NCI-H1417 (cell line): ENCODE results near the gene SERPINA3.

Experiments used
- DNase-seq, 3 experiments: peaks; one replicate each; lab custom pipeline; 2025; lab: John Stamatoyannopoulos, UW

Gene SERPINA3

GRCh38 chr14:94613720-94614644 is 1.8 kb downstream of the SERPINA3 start:
- DNase-seq, result no peak

GRCh38 chr14:94614802-94615201 is 2.6 kb downstream of the SERPINA3 start:
- no peak for DNase-seq

GRCh38 chr14:94615254-94615653 is 3.1 kb downstream of the SERPINA3 start:
- no peak for DNase-seq

GRCh38 chr14:94615823-94616570 is 3.8 kb downstream of the SERPINA3 start:
- no peak for DNase-seq

GRCh38 chr14:94617366-94617941 is 5.3 kb downstream of the SERPINA3 start:
- no peak for DNase-seq

GRCh38 chr14:94617988-94618822 is 6.0 kb downstream of the SERPINA3 start:
- no peak for DNase-seq

GRCh38 chr14:94619297-94619696 is 7.1 kb downstream of the SERPINA3 start:
- DNase-seq, result no peak

- DNase-seq, result no peak
These were observed 8.4 kb downstream of the SERPINA3 start for GRCh38 chr14:94620597-94620996.

- no peak for DNase-seq
These were observed 9.4 kb downstream of the SERPINA3 start for GRCh38 chr14:94621358-94622134.

- no peak for DNase-seq
These were observed 10.6 kb downstream of the SERPINA3 start for GRCh38 chr14:94622653-94623421.

- DNase-seq, result no peak
These were observed 11.2 kb downstream of the SERPINA3 start for GRCh38 chr14:94623422-94623809.

- no peak for DNase-seq
These were observed 11.8 kb downstream of the SERPINA3 start for GRCh38 chr14:94623856-94624499.

GRCh38 chr14:94624537-94625352 is 12.6 kb downstream of the SERPINA3 start:
- no peak for DNase-seq

- DNase-seq, result no peak
These were observed 13.1 kb downstream of the SERPINA3 start for GRCh38 chr14:94625353-94625635.

GRCh38 chr14:94628578-94628977 is 16.4 kb downstream of the SERPINA3 start:
- no peak for DNase-seq

- no peak for DNase-seq
These were observed 18.2 kb downstream of the SERPINA3 start for GRCh38 chr14:94630396-94630795.

GRCh38 chr14:94631050-94631449 is 18.9 kb downstream of the SERPINA3 start:
- DNase-seq, result no peak

- DNase-seq, result no peak
These were observed 19.5 kb downstream of the SERPINA3 start for GRCh38 chr14:94631536-94632304.

- DNase-seq, result no peak
These were observed 20.1 kb downstream of the SERPINA3 start for GRCh38 chr14:94632305-94632590.
